H1 (cell line): ENCODE data around the gene AGBL1. TPM values are rescaled to one million over a fixed set of nuclear protein-coding genes. Genes with fewer than 3 reads are reported as not detected.
A peak's percentile ranks its signal among the peaks of the same experiment; 100 is the strongest.

ENCODE experiments used
- CTCF ChIA-PET: fragments of 300-600 bp; sonication (Branson Sonifier 250); formaldehyde crosslinking; loops from one replicate; lab custom pipeline; 2021; ENCODE audit not compliant: partially characterized antibody; lab: Charles Lee
- POLR2A ChIA-PET: fragments of 300-600 bp; sonication (Branson Sonifier 250); formaldehyde crosslinking; loops from one replicate; lab custom pipeline; 2021; ENCODE audit warnings: inconsistent platforms; ENCODE audit not compliant: partially characterized antibody; lab: Charles Lee
- DNase-seq, 2 experiments: peaks; one replicate each; pipeline versions ENCODE4 v3.0.0 to v3.0.0-alpha.2; 2010 to 2022; ENCODE audit warnings: low spot score in 2 of 2, low read depth in 1 of 2, mixed read lengths in 1 of 2
- FAIRE-seq: peaks from 2 replicates; lab custom pipeline; 2011; peaks lifted over from hg19 to GRCh38; lab: Jason Lieb, UNC
- H2AFZ ChIP-seq: 2 replicates; pipeline ENCODE4 v1.8.1; 2012; ENCODE audit warnings: low read length, inconsistent platforms
- H2AK5ac ChIP-seq: 2 replicates; pipeline ENCODE4 v1.6.1; 2013; ENCODE audit warnings: low read depth, low read length
- H2BK120ac ChIP-seq: replicated peaks from 2 replicates; pipeline ENCODE3; 2013; ENCODE audit warnings: low read depth, low read length, inconsistent platforms
- H2BK12ac ChIP-seq: 2 replicates; pipeline ENCODE4 v1.6.1; 2013; ENCODE audit warnings: low read depth, low read length
- H2BK15ac ChIP-seq: 2 replicates; pipeline ENCODE4 v1.6.1; 2013; ENCODE audit warnings: low read length
- H2BK20ac ChIP-seq: 2 replicates; pipeline ENCODE4 v1.6.1; 2013; ENCODE audit warnings: low read length
- H2BK5ac ChIP-seq: 2 replicates; pipeline ENCODE4 v1.6.1; 2013; ENCODE audit warnings: low read depth, low read length
- H3K14ac ChIP-seq: 2 replicates; pipeline ENCODE4 v1.6.1; 2013; ENCODE audit warnings: inconsistent platforms; ENCODE audit not compliant: insufficient read length
- H3K18ac ChIP-seq: 2 replicates; pipeline ENCODE4 v1.6.1; 2013; ENCODE audit warnings: low read length; ENCODE audit errors: extremely low read depth
- H3K23ac ChIP-seq: 2 replicates; pipeline ENCODE4 v1.6.1; 2013; ENCODE audit warnings: inconsistent platforms; ENCODE audit not compliant: insufficient read length
- H3K23me2 ChIP-seq: 2 replicates; pipeline ENCODE4 v1.6.1; 2013; ENCODE audit warnings: low read depth, low read length
- H3K27ac ChIP-seq: 2 replicates; pipeline ENCODE4 v1.6.1; 2011; ENCODE audit warnings: low read depth, low read length, inconsistent platforms
- H3K27me3 ChIP-seq, 4 experiments: replicated peaks in 1 of 4; 1 replicate in 1 of 4; 2 replicates in 3 of 4; pipeline versions ENCODE4 v1.6.1 to v1.8.1; 2011 to 2013; ENCODE audit warnings: low read length in 3 of 4, mild to moderate bottlenecking in 3 of 4, inconsistent platforms in 2 of 4, mixed read lengths in 2 of 4, moderate library complexity in 1 of 4; ENCODE audit not compliant: control insufficient read depth in 3 of 4, insufficient read depth in 3 of 4; ENCODE audit errors: extremely low read depth in 1 of 4
- H3K36me3 ChIP-seq, 4 experiments: 2 replicates each; pipeline versions ENCODE4 v1.6.1 to v1.8.1; 2011 to 2013; ENCODE audit warnings: mild to moderate bottlenecking in 4 of 4, low read length in 3 of 4, moderate library complexity in 2 of 4, control low read depth in 1 of 4, inconsistent platforms in 1 of 4; ENCODE audit not compliant: insufficient read depth in 4 of 4, control insufficient read depth in 2 of 4
- H3K4ac ChIP-seq: replicated peaks from 2 replicates; pipeline ENCODE3; 2013; ENCODE audit warnings: low read length, low read depth, mixed read lengths, inconsistent platforms; ENCODE audit not compliant: insufficient read length
- H3K4me1 ChIP-seq, 4 experiments: replicated peaks in 1 of 4; 1 replicate in 1 of 4; 2 replicates in 3 of 4; pipeline versions ENCODE4 v1.6.1 to v1.8.1; 2011 to 2013; ENCODE audit warnings: low read length in 3 of 4, inconsistent platforms in 2 of 4, mixed read lengths in 1 of 4; ENCODE audit not compliant: insufficient read depth in 4 of 4, control insufficient read depth in 3 of 4
- H3K4me2 ChIP-seq, 2 experiments: 2 replicates each; pipeline versions ENCODE4 v1.6.1 to v1.8.1; 2011 to 2013; ENCODE audit warnings: low read depth in 2 of 2, low read length in 2 of 2, control low read depth in 1 of 2, inconsistent platforms in 1 of 2, mild to moderate bottlenecking in 1 of 2; ENCODE audit not compliant: insufficient read depth in 1 of 2
- H3K4me3 ChIP-seq, 4 experiments: fragments of 200-600, 300-600 bp in 1 of 4; sonication (generic), shearing (Covaris generic), sonication (Bioruptor Twin) in 1 of 4; 2 replicates each; pipeline versions ENCODE4 v1.5.1 to v1.8.1; 2011 to 2016; ENCODE audit warnings: low read length in 4 of 4, low read depth in 3 of 4, control low read depth in 2 of 4, inconsistent platforms in 2 of 4, mild to moderate bottlenecking in 2 of 4, mixed read lengths in 1 of 4, moderate library complexity in 1 of 4; ENCODE audit not compliant: insufficient read depth in 2 of 4; ENCODE audit errors: extremely low read depth in 1 of 4
- H3K56ac ChIP-seq: replicated peaks from 2 replicates; pipeline ENCODE3; 2013; ENCODE audit warnings: low read depth, mild to moderate bottlenecking, mixed read lengths, low read length, inconsistent platforms; ENCODE audit not compliant: insufficient read length
- H3K79me1 ChIP-seq: 2 replicates; pipeline ENCODE4 v1.6.1; 2013; ENCODE audit warnings: low read depth, low read length, control low read depth
- H3K79me2 ChIP-seq, 2 experiments: 2 replicates each; pipeline versions ENCODE4 v1.6.1 to v1.8.1; 2012 to 2013; ENCODE audit warnings: low read length in 2 of 2, mild to moderate bottlenecking in 2 of 2, inconsistent platforms in 1 of 2; ENCODE audit not compliant: insufficient read depth in 2 of 2, control insufficient read depth in 1 of 2
- H3K9ac ChIP-seq, 4 experiments: replicated peaks in 1 of 4; 1 replicate in 1 of 4; 2 replicates in 3 of 4; pipeline versions ENCODE4 v1.6.1 to v1.8.1; 2011 to 2013; ENCODE audit warnings: low read depth in 3 of 4, low read length in 3 of 4, control low read depth in 2 of 4, mild to moderate bottlenecking in 2 of 4, moderate library complexity in 2 of 4, inconsistent platforms in 1 of 4; ENCODE audit errors: extremely low read depth in 1 of 4
- H3K9me3 ChIP-seq, 2 experiments: 2 replicates each; pipeline versions ENCODE4 v1.6.1 to v1.8.1; 2012 to 2013; ENCODE audit warnings: mild to moderate bottlenecking in 2 of 2, moderate library complexity in 2 of 2, control low read depth in 1 of 2, inconsistent platforms in 1 of 2, low read depth in 1 of 2, low read length in 1 of 2, mixed read lengths in 1 of 2; ENCODE audit not compliant: insufficient read depth in 2 of 2
- H4K20me1 ChIP-seq, 2 experiments: replicated peaks in 1 of 2; 2 replicates each; pipeline versions ENCODE3 to v1.8.1; 2011 to 2013; ENCODE audit warnings: inconsistent platforms in 2 of 2, low read length in 2 of 2, mild to moderate bottlenecking in 1 of 2; ENCODE audit not compliant: insufficient read depth in 2 of 2, control insufficient read depth in 1 of 2
- H4K5ac ChIP-seq: 2 replicates; pipeline ENCODE4 v1.6.1; 2013; ENCODE audit warnings: low read length, low read depth, mixed read lengths, inconsistent platforms; ENCODE audit not compliant: insufficient read length
- H4K8ac ChIP-seq: 2 replicates; pipeline ENCODE4 v1.8.0; 2013; ENCODE audit warnings: mild to moderate bottlenecking, moderate library complexity, low read length, inconsistent platforms; ENCODE audit not compliant: insufficient read depth; ENCODE audit errors: extremely low read depth
- H4K91ac ChIP-seq: replicated peaks from 2 replicates; pipeline ENCODE3; 2013; ENCODE audit warnings: low read length, mixed read lengths, inconsistent platforms; ENCODE audit not compliant: insufficient read length
- CHD2 ChIP-seq: IDR thresholded peaks from 2 replicates; pipeline ENCODE4 v1.6.1; 2012; ENCODE audit warnings: low read length, improper control_type of control experiment
- PHF8 ChIP-seq: fragments of 200-600 bp; sonication (generic); conservative IDR thresholded peaks from 2 replicates; pipeline ENCODE4 v1.7.1; 2012; ENCODE audit warnings: low read depth, mild to moderate bottlenecking, inconsistent platforms, low read length, moderate library complexity
- SIX5 ChIP-seq: IDR thresholded peaks from 2 replicates; pipeline ENCODE4 v1.6.1; 2011; ENCODE audit warnings: mild to moderate bottlenecking, low read depth, low read length
- SP1 ChIP-seq: IDR thresholded peaks from 2 replicates; pipeline ENCODE4 v1.6.1; 2011; ENCODE audit warnings: low read depth, low read length
- WGBS, 2 experiments: shearing (Covaris generic) in 1 of 2; methylation state at CpG; one replicate each; pipeline versions ENCODE4 v1.1.6 to v1.1.7; 2013 to 2015; ENCODE audit warnings: low lambda C conversion rate in 2 of 2, mixed read lengths in 2 of 2, inconsistent platforms in 1 of 2, low coverage in 1 of 2, missing lambda C conversion rate in 1 of 2; ENCODE audit not compliant: insufficient replicate concordance in 2 of 2, insufficient coverage in 1 of 2, insufficient read length in 1 of 2; ENCODE audit errors: extremely low coverage in 1 of 2, missing lambda C conversion rate in 1 of 2; 5-methylcytosine and 5-hydroxymethylcytosine counted together
- polyA plus RNA-seq, 7 experiments: library from polyadenylated mRNA; depleted of rRNA in 3 of 7; stranded (reverse) in 5 of 7; unstranded in 2 of 7; fragments of >200 nt in 5 of 7; fragments of 200-250 nt in 2 of 7; gene quantifications; 1 replicate in 5 of 7; 2 replicates in 1 of 7; 4 replicates in 1 of 7; pipeline versions ENCODE4 v1.2.1 to v1.2.3, GENCODE V29; 2011 to 2013; ENCODE audit warnings: missing spikeins in 2 of 7, mixed read lengths in 2 of 7
- total RNA-seq: library from RNA; stranded (reverse); fragmentation: NEBNext Ultra II Directional; extraction: Animal tissue kit (Norgen Biotek cat#: 25700); gene quantifications from 2 replicates; pipeline ENCODE4 v1.2.1, GENCODE V29; 2021
- TF ChIP-seq, protein P1 (sequence below): IDR thresholded peaks from 2 replicates; pipeline ENCODE4 v1.6.1; 2011; ENCODE audit warnings: low read depth, mild to moderate bottlenecking, low read length; ENCODE audit not compliant: insufficient read depth
- TF ChIP-seq, protein P2 (sequence below): IDR thresholded peaks from 2 replicates; pipeline ENCODE4 v1.6.1; 2012; ENCODE audit warnings: low read length, inconsistent platforms

The AGBL1 gene
- total and polyA plus RNA-seq, 2 of the 8 experiments (the other 6 are each of a cell fraction or from before 2014, with no cell fraction given) = not detected

DNA sequence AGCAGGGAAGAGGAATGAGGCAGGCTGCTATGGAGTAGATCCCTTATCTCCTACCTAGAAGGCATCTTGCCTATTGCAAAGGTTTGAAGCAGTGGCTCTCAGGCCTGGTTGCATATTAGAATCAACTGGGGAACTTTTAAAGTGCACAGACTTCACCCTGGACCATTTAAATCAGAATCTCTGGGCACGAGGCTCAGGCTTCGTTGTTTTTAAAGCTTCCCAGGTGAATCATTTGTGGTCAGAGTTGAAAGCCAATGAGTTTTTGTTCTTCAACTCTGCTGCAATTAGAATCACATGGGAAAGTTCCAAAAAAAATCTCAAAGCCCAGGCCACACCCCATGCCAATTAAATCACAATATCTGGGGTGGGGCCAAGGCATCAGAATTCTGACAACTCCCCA lies 773.1 kb downstream of the AGBL1 start:
- no peak for FAIRE-seq
- Histone ChIP-seq H2BK12ac (no peak overlapping the region), H4K8ac (no peak overlapping the region), H2AK5ac (no peak overlapping the region), H3K56ac (no peak overlapping the region), H2AFZ (0 out of 2 replicates have a peak overlapping the region, but pooled peaks have one; percentile 37), H3K79me2 (no peaks in the 10 kb centered on the region), H3K18ac (no peak overlapping the region), H3K4ac (no peak overlapping the region), H2BK15ac (no peak overlapping the region), H3K23me2 (no peaks in the 10 kb centered on the region), H4K91ac (no peak overlapping the region), H4K20me1 (no peaks in the 10 kb centered on the region), H2BK120ac (no peak overlapping the region), H3K14ac (no peak overlapping the region), H3K4me1 (no peaks in the 10 kb centered on the region), H3K23ac (no peak overlapping the region), H2BK20ac (no peak overlapping the region), H3K27ac (no peak overlapping the region), H3K9ac (no peak overlapping the region), H3K9me3 (no peaks in the 10 kb centered on the region), H3K4me2 (no peak overlapping the region), H3K4me3 (no peak overlapping the region), H3K79me1 (no peaks in the 10 kb centered on the region)
- ChIA-PET POLR2A (no interaction called here), CTCF (interaction anchor here (0.6 kb wide), 1 partner anchor 310 kb away, joined by 3 read pairs; no protein-coding TSS in a partner anchor)
- 93% methylated on average over 2 of the region's 2 CpGs; no CpG with 5 or more reads in 1 of the 2 experiments for WGBS, 2 experiments
- DNase-seq = no peak
- TF ChIP-seq, protein P1, sequence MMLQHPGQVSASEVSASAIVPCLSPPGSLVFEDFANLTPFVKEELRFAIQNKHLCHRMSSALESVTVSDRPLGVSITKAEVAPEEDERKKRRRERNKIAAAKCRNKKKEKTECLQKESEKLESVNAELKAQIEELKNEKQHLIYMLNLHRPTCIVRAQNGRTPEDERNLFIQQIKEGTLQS = no peak
- TF ChIP-seq SP1 = no peak
- TF ChIP-seq CHD2 = no peak
- TF ChIP-seq PHF8 = no peak
- TF ChIP-seq, protein P2, sequence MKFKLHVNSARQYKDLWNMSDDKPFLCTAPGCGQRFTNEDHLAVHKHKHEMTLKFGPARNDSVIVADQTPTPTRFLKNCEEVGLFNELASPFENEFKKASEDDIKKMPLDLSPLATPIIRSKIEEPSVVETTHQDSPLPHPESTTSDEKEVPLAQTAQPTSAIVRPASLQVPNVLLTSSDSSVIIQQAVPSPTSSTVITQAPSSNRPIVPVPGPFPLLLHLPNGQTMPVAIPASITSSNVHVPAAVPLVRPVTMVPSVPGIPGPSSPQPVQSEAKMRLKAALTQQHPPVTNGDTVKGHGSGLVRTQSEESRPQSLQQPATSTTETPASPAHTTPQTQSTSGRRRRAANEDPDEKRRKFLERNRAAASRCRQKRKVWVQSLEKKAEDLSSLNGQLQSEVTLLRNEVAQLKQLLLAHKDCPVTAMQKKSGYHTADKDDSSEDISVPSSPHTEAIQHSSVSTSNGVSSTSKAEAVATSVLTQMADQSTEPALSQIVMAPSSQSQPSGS = no peak
- no peak for TF ChIP-seq SIX5
- TF ChIP-seq, all 59 proteins: peak for 0
- no peaks in the 10 kb centered on the region for H3K36me3 ChIP-seq
- H2BK5ac ChIP-seq = no peak overlapping the region
- H4K5ac ChIP-seq = no peak overlapping the region
- H3K27me3 ChIP-seq = no peaks in the 10 kb centered on the region
